Activated T-cell treated with anti-CD3 and anti-CD28 coated beads, Interleukin-2, amount 50 U/mL, for 24 hours (primary cell): Measurements from ENCODE around the gene ATP7A.

Experiments
- DNase-seq: peaks from one replicate; pipeline ENCODE4 v3.0.0-alpha.2; 2020
- H3K27ac Mint-ChIP-seq: 2 replicates; pipeline ENCODE4 v1.8.0; 2020; ENCODE audit warnings: mild to moderate bottlenecking, mixed read lengths
- H3K27me3 Mint-ChIP-seq: 2 replicates; pipeline ENCODE4 v1.8.0; 2020; ENCODE audit warnings: mixed read lengths
- H3K36me3 Mint-ChIP-seq: 2 replicates; pipeline ENCODE4 v1.8.0; 2020; ENCODE audit warnings: low read depth, mixed read lengths
- H3K4me1 Mint-ChIP-seq: 2 replicates; pipeline ENCODE4 v1.8.0; 2020; ENCODE audit warnings: low read depth, mixed read lengths
- H3K4me3 Mint-ChIP-seq: 2 replicates; pipeline ENCODE4 v1.8.0; 2020; ENCODE audit warnings: mild to moderate bottlenecking, moderate library complexity, mixed read lengths
- H3K9me3 Mint-ChIP-seq: 2 replicates; pipeline ENCODE4 v1.8.0; 2020; ENCODE audit warnings: mixed read lengths

The ATP7A gene

GRCh38 chrX:78092296-78092695 is 181.8 kb downstream of the ATP7A start:
- Mint-ChIP-seq H3K4me1 (peaks cover 3% of the 10 kb centered on the region), H3K27me3 (peaks cover 25% of the 10 kb centered on the region), H3K4me3 (no peak overlapping the region), H3K27ac (no peak overlapping the region), H3K9me3 (no peaks in the 10 kb centered on the region), H3K36me3 (no peaks in the 10 kb centered on the region)
- DNase-seq, result no peak

GRCh38 chrX:78098108-78098507 is 187.6 kb downstream of the ATP7A start:
- Mint-ChIP-seq H3K36me3 (no peaks in the 10 kb centered on the region), H3K4me3 (no peak overlapping the region), H3K27me3 (peaks cover 42% of the 10 kb centered on the region), H3K4me1 (peaks cover 15% of the 10 kb centered on the region), H3K9me3 (peaks cover 5% of the 10 kb centered on the region), H3K27ac (no peak overlapping the region)
- no peak for DNase-seq
